Activated T-helper 1 cell treated with Interleukin-2 at 50 U/mL for 16 hours (primary cell): Measurements from ENCODE around the gene ISYNA1.

Experiments
- DNase-seq: peaks from one replicate; pipeline ENCODE4 v3.0.0-alpha.2; 2020; ENCODE audit warnings: low read depth

The ISYNA1 gene

DNA sequence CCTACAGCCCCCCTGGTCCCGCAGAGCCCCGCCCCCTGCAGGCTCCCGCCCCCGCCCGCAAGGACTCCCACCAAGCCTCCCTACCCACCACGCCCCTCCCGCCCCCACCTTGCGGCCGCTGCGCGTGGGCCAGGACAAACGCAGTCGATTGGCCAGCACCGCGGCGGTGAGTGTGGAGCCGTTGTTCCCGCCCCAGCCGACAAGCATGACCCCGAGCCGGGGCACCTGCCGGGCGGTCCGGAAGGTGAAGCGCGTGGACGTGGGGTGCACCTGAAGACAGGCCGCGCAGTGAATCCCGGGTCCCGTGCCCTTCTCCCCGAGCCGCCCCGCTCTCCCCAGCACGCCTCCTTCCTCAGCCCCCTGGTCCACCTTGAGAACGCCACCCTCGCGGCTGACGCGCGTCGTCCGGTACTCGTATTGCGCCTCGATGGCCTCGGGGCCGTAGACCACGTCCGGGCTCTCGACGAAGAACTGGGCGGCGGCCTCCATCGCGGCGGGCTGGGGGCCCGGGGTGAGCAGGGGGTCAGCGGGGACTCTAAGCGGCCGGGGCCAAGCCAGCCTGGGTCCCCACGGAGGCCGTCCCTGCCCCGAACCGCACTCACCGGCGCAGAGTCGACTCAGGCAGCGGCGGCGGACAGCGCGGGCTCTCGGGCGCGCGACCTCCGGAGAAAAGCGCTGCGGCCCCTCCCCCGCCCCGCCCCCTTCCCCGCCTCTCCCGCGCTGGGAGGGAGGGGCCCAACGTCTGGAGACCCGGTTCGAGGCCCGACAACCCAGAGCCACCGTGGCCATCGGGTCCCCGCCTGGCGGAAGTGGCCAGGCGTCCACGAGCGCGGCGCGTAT, at the start of gene ISYNA1:
ISYNA1 (minus strand) TSS at position 643 of the 840 bp plus-strand sequence; CDS start at position 489, 154 bp downstream.
- DNase-seq = no peak

GRCh38 chr19:18486746-18487145, 48.8 kb upstream of the ISYNA1 start:
- DNase-seq = no peak

- DNase-seq = no peak
These were observed 47.1 kb upstream of the ISYNA1 start for GRCh38 chr19:18484992-18485391.

DNA sequence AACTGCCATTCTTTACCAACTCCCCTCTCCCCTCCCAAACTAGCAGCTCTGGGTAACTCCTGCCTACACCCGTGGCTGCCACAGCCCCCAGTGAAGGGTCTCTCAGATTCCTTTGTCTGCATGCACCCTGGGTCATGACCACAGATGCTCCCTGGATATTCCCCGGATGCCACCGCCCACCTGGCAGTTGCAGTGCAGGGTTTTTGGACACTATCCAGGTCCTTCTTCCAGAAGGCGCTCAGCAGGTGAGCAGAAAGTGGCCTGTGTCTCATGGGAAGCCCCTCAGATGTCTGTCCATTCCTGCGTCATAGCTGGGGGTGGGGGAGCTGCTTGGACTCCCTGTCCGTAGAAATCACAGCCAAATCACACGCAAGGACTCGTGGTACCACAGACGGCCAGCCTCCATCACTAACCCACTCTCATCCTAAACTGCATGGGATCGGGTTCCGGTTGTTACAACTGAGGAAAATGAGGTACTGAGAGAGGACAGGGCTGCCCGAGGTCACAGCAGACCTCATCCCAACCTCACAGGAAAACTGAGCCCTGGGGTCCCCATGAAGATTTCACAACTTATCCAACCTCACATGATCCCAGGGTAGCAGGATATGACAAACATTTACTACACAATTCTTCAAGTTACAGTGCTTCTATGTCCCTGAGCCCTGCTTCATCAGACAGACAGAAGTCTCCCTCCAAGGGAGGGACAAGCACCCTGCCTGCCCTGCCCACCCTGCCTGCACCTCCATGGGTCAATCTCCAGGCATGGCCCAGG, 45.4 kb upstream of the ISYNA1 start:
- DNase-seq = no peak

GRCh38 chr19:18481505-18482222, 43.7 kb upstream of the ISYNA1 start:
- no peak for DNase-seq

DNA sequence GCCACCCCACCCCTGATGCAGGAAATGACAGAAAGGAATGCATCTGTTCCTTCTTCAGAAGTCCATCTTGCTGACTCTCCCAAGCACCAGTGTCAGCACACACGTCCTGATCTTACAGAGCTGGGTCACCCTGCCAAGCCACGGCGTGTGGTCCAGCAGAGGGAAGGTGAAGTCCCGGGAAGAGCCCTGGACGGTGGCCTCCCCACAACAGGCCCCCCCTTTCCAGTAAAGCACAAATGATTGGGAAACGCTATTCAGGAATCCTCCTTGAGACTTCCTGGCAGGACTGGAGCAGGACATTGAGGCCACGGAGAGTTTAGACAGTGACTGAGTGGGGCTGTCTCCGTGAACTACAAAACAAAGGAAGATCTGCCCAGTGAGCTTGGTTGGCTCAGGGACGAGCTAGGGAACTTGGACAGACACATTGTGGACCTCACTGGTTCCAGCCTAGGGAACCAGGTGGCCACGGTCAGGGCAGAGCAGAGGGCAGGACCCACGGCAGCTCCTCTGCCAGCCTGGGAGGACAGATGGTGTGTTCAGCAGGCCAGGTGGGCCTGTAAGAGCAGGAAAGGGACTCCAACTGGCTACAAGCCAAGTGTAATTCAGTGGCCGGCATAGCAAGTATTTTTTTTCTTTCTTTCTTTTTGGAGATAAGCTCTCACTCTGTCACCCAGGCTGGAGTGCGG, 42.2 kb upstream of the ISYNA1 start:
- DNase-seq = no peak

GRCh38 chr19:18478545-18479311, 40.8 kb upstream of the ISYNA1 start:
- peak; percentile 30 for DNase-seq

GRCh38 chr19:18477974-18478373, 40.0 kb upstream of the ISYNA1 start:
- no peak for DNase-seq

- DNase-seq = no peak
These were observed 39.3 kb upstream of the ISYNA1 start for GRCh38 chr19:18477042-18477779.

DNA sequence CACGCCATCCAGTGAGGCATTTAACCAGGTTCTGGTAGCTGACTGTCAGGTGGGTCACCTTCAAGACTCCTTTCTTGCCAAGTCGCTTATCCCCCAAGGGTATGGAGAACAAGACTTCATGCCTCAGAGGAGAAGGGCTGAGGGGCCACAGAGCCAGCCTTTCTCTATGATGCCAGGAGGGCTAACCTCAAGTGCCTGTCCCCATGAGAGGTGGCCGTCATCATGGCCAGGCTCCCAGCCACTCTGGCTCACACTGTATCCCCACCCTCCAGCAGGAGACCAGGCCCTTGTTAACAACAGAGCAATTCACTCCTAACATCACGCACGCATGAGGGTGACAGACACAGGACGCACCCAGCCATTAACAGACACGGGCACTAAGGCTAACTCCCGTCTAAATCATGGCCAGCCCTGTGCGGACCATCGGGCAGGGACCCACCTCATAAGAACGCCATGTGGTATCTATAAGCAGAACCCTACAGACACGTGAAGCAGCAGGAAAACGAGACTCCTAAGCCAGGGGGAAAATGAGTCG, 38.6 kb upstream of the ISYNA1 start:
- no peak for DNase-seq

DNA sequence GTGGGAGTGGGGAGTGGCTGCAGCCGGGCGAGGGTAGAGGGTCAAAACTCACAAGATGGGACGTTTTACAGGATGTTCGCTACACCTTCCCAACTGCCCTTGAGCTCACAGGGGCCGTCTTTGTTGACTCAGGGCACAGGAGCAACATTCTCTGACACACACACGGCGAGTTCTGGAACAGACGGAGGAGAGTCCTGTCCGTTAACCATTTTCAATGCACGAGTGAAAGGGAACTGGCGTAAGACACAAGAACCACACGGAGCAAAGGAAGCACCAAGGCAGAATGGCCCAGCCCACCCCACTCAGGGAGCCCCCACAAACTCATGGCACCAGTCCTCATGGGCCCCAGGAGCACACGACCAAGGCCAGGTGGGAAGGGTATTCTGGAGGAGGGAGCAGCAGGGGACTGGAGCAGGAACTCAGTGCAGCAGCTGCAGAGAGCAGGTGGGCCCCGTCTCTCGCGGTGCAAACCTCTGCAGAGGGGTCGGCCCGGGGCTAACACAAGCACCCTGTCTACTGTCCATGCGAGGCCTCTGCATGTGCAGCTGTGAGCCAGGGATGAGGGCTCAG, 37.9 kb upstream of the ISYNA1 start:
- DNase-seq = no peak

DNA sequence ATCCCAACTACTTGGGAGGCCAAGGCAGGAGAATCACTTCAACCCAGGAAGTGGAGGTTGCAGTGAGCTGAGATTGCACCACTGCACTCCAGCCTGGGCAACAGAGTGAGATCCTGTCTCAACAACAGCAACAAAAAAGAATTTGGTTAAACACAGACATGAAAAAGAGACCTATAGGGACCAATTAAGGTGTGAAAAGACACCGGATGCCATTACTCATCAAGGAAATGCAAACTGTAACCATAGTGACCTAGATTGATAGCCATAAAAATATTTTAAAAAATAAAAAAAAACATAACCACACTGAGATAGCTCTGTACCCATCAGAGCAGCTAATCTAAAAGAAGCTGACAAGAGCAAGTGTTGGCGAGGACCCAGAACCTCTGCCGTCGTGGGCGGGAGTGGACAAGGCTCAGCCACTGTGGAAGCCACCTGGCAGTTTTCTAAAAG, 37.1 kb upstream of the ISYNA1 start:
- DNase-seq = no peak

DNA sequence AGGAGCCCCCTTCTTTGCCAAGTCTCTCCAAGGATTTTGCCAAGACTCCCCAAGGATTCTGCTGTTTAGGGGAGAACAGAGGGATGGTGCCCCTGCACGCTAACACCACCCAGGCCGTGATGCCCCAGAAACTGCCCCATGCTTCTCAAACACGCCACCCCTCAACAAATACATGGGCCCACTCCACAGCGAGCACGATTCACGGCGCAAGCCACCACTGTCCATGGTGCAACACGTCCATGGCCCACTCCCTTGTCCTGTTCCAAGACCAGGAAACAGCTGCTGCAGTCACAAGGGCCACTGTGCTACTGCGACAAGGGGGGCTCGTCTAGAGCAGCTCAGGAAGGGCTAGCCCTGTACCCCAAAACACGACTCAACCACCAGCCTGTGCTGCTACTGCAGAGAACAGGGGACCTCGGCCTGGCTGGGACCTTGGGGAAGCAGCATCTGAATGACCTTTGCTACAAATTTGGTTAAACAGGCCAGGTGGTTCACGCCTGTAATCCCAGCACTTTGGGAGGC, 36.5 kb upstream of the ISYNA1 start:
- no peak for DNase-seq

GRCh38 chr19:18473706-18474087, 35.8 kb upstream of the ISYNA1 start:
- DNase-seq = no peak

GRCh38 chr19:18473003-18473705, 35.2 kb upstream of the ISYNA1 start:
- DNase-seq = no peak

GRCh38 chr19:18470787-18471186, 32.9 kb upstream of the ISYNA1 start:
- DNase-seq = no peak

GRCh38 chr19:18469069-18469846, 31.3 kb upstream of the ISYNA1 start:
- peak; percentile 33 for DNase-seq

DNA sequence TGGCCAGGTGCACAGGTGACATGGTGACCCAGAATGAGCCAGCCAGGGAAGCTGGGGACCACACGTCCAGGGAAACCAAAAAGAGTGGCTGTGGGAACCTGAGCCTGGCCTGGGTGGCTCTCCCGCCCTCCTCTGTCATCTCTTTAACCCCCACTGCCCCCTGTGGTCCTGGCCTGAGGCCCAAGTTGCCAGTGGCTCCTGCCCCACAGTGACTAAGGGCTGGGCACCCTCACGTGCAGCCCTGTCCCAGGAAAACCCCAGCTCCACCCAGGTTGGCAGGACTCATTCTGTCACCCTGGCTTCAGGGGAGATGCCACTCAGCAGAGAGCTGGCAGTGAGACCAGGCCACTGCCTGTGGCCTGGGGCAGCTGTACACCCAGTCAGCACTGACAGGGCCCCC, 30.6 kb upstream of the ISYNA1 start:
- DNase-seq = no peak
